ENCODE results near the gene CAPNS2.

CAPNS2 gene

GRCh38 chr16:55540221-55540620 lies 26.3 kb upstream of the CAPNS2 start:
- no peak for TF ChIP-seq Cebpa-rat (IDR thresholded peaks at IDR 0.05)
- no peak overlapping the region for H3K27ac ChIP-seq
- no peak overlapping the region for H3K4me3 ChIP-seq
- H3K36me3 ChIP-seq: no peaks in the 10 kb centered on the region
- no peaks in the 10 kb centered on the region for H3K9me3 ChIP-seq
- H4K20me1 ChIP-seq: no peaks in the 10 kb centered on the region
- H3K4me1 ChIP-seq: peaks cover 12% of the 10 kb centered on the region
- H3K4me2 ChIP-seq: no peak overlapping the region
- no peak overlapping the region for H3K9ac ChIP-seq
- no peaks in the 10 kb centered on the region for H3K27me3 ChIP-seq

GRCh38 chr16:55542459-55543082 lies 23.9 kb upstream of the CAPNS2 start:
- H3K4me1 ChIP-seq: peaks cover under 1% of the 10 kb centered on the region; the same call in 1 of the 2 replicates
- H3K9me3 ChIP-seq: no peaks in the 10 kb centered on the region
- H4K20me1 ChIP-seq: no peaks in the 10 kb centered on the region
- H3K9ac ChIP-seq: no peak overlapping the region
- no peak overlapping the region for H3K27ac ChIP-seq
- H3K4me2 ChIP-seq: no peak overlapping the region
- H3K4me3 ChIP-seq: no peak overlapping the region
- TF ChIP-seq Cebpa-rat (IDR thresholded peaks at IDR 0.05): no peak
- H3K27me3 ChIP-seq: no peaks in the 10 kb centered on the region
- no peaks in the 10 kb centered on the region for H3K36me3 ChIP-seq

- Histone ChIP-seq H3K4me2 (no peak overlapping the region), H3K27ac (no peak overlapping the region)
- TF ChIP-seq Cebpa-rat (IDR thresholded peaks at IDR 0.05): no peak
Measured at GRCh38 chr16:55543472-55543871, 23.0 kb upstream of the CAPNS2 start.

GRCh38 chr16:55552621-55553020 lies 13.9 kb upstream of the CAPNS2 start:
- Histone ChIP-seq H3K27me3 (no peaks in the 10 kb centered on the region; the same call in 1 of the 2 replicates), H3K9me3 (peaks cover 15% of the 10 kb centered on the region), H3K4me1 (no peaks in the 10 kb centered on the region), H3K4me3 (no peak overlapping the region), H3K9ac (no peak overlapping the region), H4K20me1 (no peaks in the 10 kb centered on the region), H3K4me2 (no peak overlapping the region), H3K36me3 (no peaks in the 10 kb centered on the region), H3K27ac (no peak overlapping the region)
- TF ChIP-seq Cebpa-rat (IDR thresholded peaks at IDR 0.05): no peak

More at GRCh38 chr16:55543472-55543871, 23.0 kb upstream of the CAPNS2 start:
- H3K27me3 ChIP-seq: no peaks in the 10 kb centered on the region
- H3K36me3 ChIP-seq: no peaks in the 10 kb centered on the region
- no peaks in the 10 kb centered on the region for H3K9me3 ChIP-seq
- no peaks in the 10 kb centered on the region for H3K4me1 ChIP-seq
- H3K9ac ChIP-seq: no peak overlapping the region
- H3K4me3 ChIP-seq: no peak overlapping the region
- H4K20me1 ChIP-seq: no peaks in the 10 kb centered on the region

GRCh38 chr16:55555436-55555835 lies 11.0 kb upstream of the CAPNS2 start:
- H3K27ac ChIP-seq: no peak overlapping the region
- H3K36me3 ChIP-seq: no peaks in the 10 kb centered on the region
- no peaks in the 10 kb centered on the region for H4K20me1 ChIP-seq
- H3K27me3 ChIP-seq: no peaks in the 10 kb centered on the region
- no peak overlapping the region for H3K4me3 ChIP-seq
- no peak overlapping the region for H3K9ac ChIP-seq
- peaks cover 15% of the 10 kb centered on the region for H3K9me3 ChIP-seq
- no peak for TF ChIP-seq Cebpa-rat (IDR thresholded peaks at IDR 0.05)
- H3K4me1 ChIP-seq: no peaks in the 10 kb centered on the region
- no peak overlapping the region for H3K4me2 ChIP-seq

GRCh38 chr16:55557186-55557585 lies 9.3 kb upstream of the CAPNS2 start:
- Histone ChIP-seq H3K9ac (no peak overlapping the region), H3K36me3 (no peaks in the 10 kb centered on the region), H3K9me3 (peaks cover 15% of the 10 kb centered on the region), H3K27me3 (no peaks in the 10 kb centered on the region), H3K4me1 (no peaks in the 10 kb centered on the region), H4K20me1 (no peaks in the 10 kb centered on the region), H3K4me2 (no peak overlapping the region), H3K4me3 (no peak overlapping the region), H3K27ac (no peak overlapping the region)
- TF ChIP-seq Cebpa-rat (IDR thresholded peaks at IDR 0.05): no peak

- no peak overlapping the region for H3K4me2 ChIP-seq
- H3K36me3 ChIP-seq: no peaks in the 10 kb centered on the region
- H3K9me3 ChIP-seq: peaks cover 5% of the 10 kb centered on the region
- H3K4me3 ChIP-seq: no peak overlapping the region
- no peaks in the 10 kb centered on the region for H3K27me3 ChIP-seq
- H3K27ac ChIP-seq: no peak overlapping the region
- TF ChIP-seq Cebpa-rat (IDR thresholded peaks at IDR 0.05): no peak
- no peaks in the 10 kb centered on the region for H3K4me1 ChIP-seq
- no peaks in the 10 kb centered on the region for H4K20me1 ChIP-seq
- H3K9ac ChIP-seq: no peak overlapping the region
Measured at GRCh38 chr16:55559233-55559632, 7.3 kb upstream of the CAPNS2 start.

GRCh38 chr16:55559933-55560516 lies 6.5 kb upstream of the CAPNS2 start:
- no peaks in the 10 kb centered on the region for H3K9me3 ChIP-seq
- no peaks in the 10 kb centered on the region for H3K27me3 ChIP-seq
- no peak overlapping the region for H3K27ac ChIP-seq
- H4K20me1 ChIP-seq: no peaks in the 10 kb centered on the region
- H3K4me3 ChIP-seq: no peak overlapping the region
- H3K4me1 ChIP-seq: no peaks in the 10 kb centered on the region
- H3K9ac ChIP-seq: no peak overlapping the region
- no peak overlapping the region for H3K4me2 ChIP-seq
- no peak for TF ChIP-seq Cebpa-rat (IDR thresholded peaks at IDR 0.05)
- H3K36me3 ChIP-seq: no peaks in the 10 kb centered on the region

GRCh38 chr16:55561319-55561848 lies 5.1 kb upstream of the CAPNS2 start:
- H3K9me3 ChIP-seq: no peaks in the 10 kb centered on the region

GRCh38 chr16:55562936-55563335 lies 3.5 kb upstream of the CAPNS2 start:
- Histone ChIP-seq H3K27ac (no peak overlapping the region), H4K20me1 (no peaks in the 10 kb centered on the region), H3K4me1 (no peaks in the 10 kb centered on the region), H3K36me3 (no peaks in the 10 kb centered on the region), H3K4me2 (no peak overlapping the region), H3K27me3 (no peaks in the 10 kb centered on the region), H3K9ac (no peak overlapping the region), H3K9me3 (no peaks in the 10 kb centered on the region), H3K4me3 (no peak overlapping the region)
- no peak for TF ChIP-seq Cebpa-rat (IDR thresholded peaks at IDR 0.05)

More at GRCh38 chr16:55561319-55561848, 5.1 kb upstream of the CAPNS2 start:
- Histone ChIP-seq H3K27ac (no peak overlapping the region), H3K4me1 (no peaks in the 10 kb centered on the region), H4K20me1 (no peaks in the 10 kb centered on the region), H3K36me3 (no peaks in the 10 kb centered on the region), H3K27me3 (no peaks in the 10 kb centered on the region), H3K4me3 (no peak overlapping the region), H3K4me2 (no peak overlapping the region), H3K9ac (no peak overlapping the region)
- TF ChIP-seq Cebpa-rat (IDR thresholded peaks at IDR 0.05): no peak
